Mesenchymal stem cell (in vitro differentiated cells and primary cell): ENCODE results near the gene OPTC.

Source experiments
- DNase-seq: peaks from one replicate; pipeline ENCODE4 v3.0.0-alpha.2; 2013
- H2AFZ ChIP-seq: one replicate; pipeline ENCODE4 v1.6.1; 2013; ENCODE audit warnings: low read depth, mild to moderate bottlenecking, control low read depth, inconsistent platforms, low read length, moderate library complexity
- H2AK5ac ChIP-seq: 2 replicates; pipeline ENCODE4 v1.6.1; 2013; ENCODE audit warnings: low read length, moderate library complexity, mild to moderate bottlenecking, inconsistent platforms; ENCODE audit not compliant: severe bottlenecking
- H2BK120ac ChIP-seq: one replicate; pipeline ENCODE4 v1.6.1; 2013; ENCODE audit warnings: low read depth, mild to moderate bottlenecking, inconsistent platforms, low read length, moderate library complexity
- H2BK12ac ChIP-seq, 2 experiments: one replicate each; pipeline ENCODE4 v1.6.1; 2013; ENCODE audit warnings: inconsistent platforms in 2 of 2, low read length in 2 of 2, mild to moderate bottlenecking in 2 of 2, moderate library complexity in 2 of 2, control low read depth in 1 of 2
- H2BK15ac ChIP-seq: one replicate; pipeline ENCODE4 v1.6.1; 2013; ENCODE audit warnings: mild to moderate bottlenecking, low read depth, inconsistent platforms; ENCODE audit not compliant: poor library complexity, severe bottlenecking
- H2BK5ac ChIP-seq: 2 replicates; pipeline ENCODE4 v1.6.1; 2013; ENCODE audit warnings: low read depth, mild to moderate bottlenecking, low read length, control low read depth, inconsistent platforms; ENCODE audit not compliant: poor library complexity, severe bottlenecking
- H3K14ac ChIP-seq, 2 experiments: one replicate each; pipeline ENCODE4 v1.6.1; 2013; ENCODE audit warnings: inconsistent platforms in 2 of 2, low read length in 2 of 2, control low read depth in 1 of 2, mild to moderate bottlenecking in 1 of 2, moderate library complexity in 1 of 2
- H3K18ac ChIP-seq, 2 experiments: one replicate each; pipeline ENCODE4 v1.6.1; 2013; ENCODE audit warnings: inconsistent platforms in 2 of 2, low read length in 2 of 2, control low read depth in 1 of 2, low read depth in 1 of 2, mild to moderate bottlenecking in 1 of 2
- H3K23ac ChIP-seq, 2 experiments: one replicate each; pipeline ENCODE4 v1.6.1; 2013; ENCODE audit warnings: inconsistent platforms in 2 of 2, low read length in 2 of 2, mild to moderate bottlenecking in 2 of 2, moderate library complexity in 2 of 2, control low read depth in 1 of 2
- H3K27ac ChIP-seq: 2 replicates; pipeline ENCODE4 v1.5.1; 2013; ENCODE audit warnings: mild to moderate bottlenecking, moderate library complexity, low read length, control low read depth, inconsistent platforms; ENCODE audit not compliant: poor library complexity, severe bottlenecking
- H3K27me3 ChIP-seq, 2 experiments: 2 replicates each; pipeline versions ENCODE4 v1.6.1 to v1.7.0; 2013; ENCODE audit warnings: low read length in 2 of 2, mild to moderate bottlenecking in 2 of 2, moderate library complexity in 2 of 2, control low read depth in 1 of 2, inconsistent platforms in 1 of 2; ENCODE audit not compliant: control insufficient read depth in 1 of 2, insufficient read depth in 1 of 2
- H3K36me3 ChIP-seq, 2 experiments: 2 replicates each; pipeline versions ENCODE4 v1.6.1 to v1.7.0; 2013; ENCODE audit warnings: low read length in 2 of 2, control low read depth in 1 of 2, inconsistent platforms in 1 of 2, low read depth in 1 of 2, mild to moderate bottlenecking in 1 of 2; ENCODE audit not compliant: insufficient read depth in 2 of 2, control insufficient read depth in 1 of 2
- H3K4ac ChIP-seq, 2 experiments: one replicate each; pipeline ENCODE4 v1.6.1; 2013; ENCODE audit warnings: inconsistent platforms in 2 of 2, low read length in 2 of 2, mild to moderate bottlenecking in 2 of 2, moderate library complexity in 2 of 2, control low read depth in 1 of 2, low read depth in 1 of 2
- H3K4me1 ChIP-seq: 2 replicates; pipeline ENCODE4 v1.6.1; 2013; ENCODE audit warnings: low read depth, low read length, control low read depth; ENCODE audit not compliant: control insufficient read depth, insufficient read depth
- H3K4me2 ChIP-seq: 2 replicates; pipeline ENCODE4 v1.6.1; 2013; ENCODE audit warnings: low read length, mild to moderate bottlenecking, inconsistent platforms; ENCODE audit not compliant: poor library complexity, severe bottlenecking
- H3K4me3 ChIP-seq, 2 experiments: 2 replicates each; pipeline versions ENCODE4 v1.5.1 to v1.7.0; 2013; ENCODE audit warnings: low read length in 2 of 2, mild to moderate bottlenecking in 2 of 2, control low read depth in 1 of 2, low read depth in 1 of 2; ENCODE audit not compliant: insufficient read depth in 1 of 2
- H3K79me1 ChIP-seq: replicated peaks from 2 replicates; pipeline ENCODE4 v1.6.1; 2013; ENCODE audit warnings: mild to moderate bottlenecking, control low read depth, low read length, inconsistent platforms; ENCODE audit not compliant: poor library complexity, severe bottlenecking
- H3K9ac ChIP-seq: 2 replicates; pipeline ENCODE4 v1.7.0; 2013; ENCODE audit warnings: mild to moderate bottlenecking, low read length, moderate library complexity
- H3K9me3 ChIP-seq: 2 replicates; pipeline ENCODE4 v1.7.0; 2013; ENCODE audit warnings: mild to moderate bottlenecking, low read length; ENCODE audit not compliant: control insufficient read depth
- H4K8ac ChIP-seq: one replicate; pipeline ENCODE4 v1.6.1; 2013; ENCODE audit warnings: inconsistent platforms, mild to moderate bottlenecking, low read length, moderate library complexity
- H4K91ac ChIP-seq: one replicate; pipeline ENCODE4 v1.6.1; 2013; ENCODE audit warnings: mild to moderate bottlenecking, low read length, inconsistent platforms
- WGBS: methylation state at CpG from one replicate; pipeline ENCODE4 v1.1.7; 2013; ENCODE audit warnings: mixed read lengths; 5-methylcytosine and 5-hydroxymethylcytosine counted together

OPTC gene

GRCh38 chr1:203513585-203514031, 19.7 kb downstream of the OPTC start:
- Histone ChIP-seq H2BK15ac (no peak overlapping the region), H4K91ac (peak overlapping the region; percentile 66), H3K4me3 (peak overlapping the region in 1 of 2 experiments; percentile 36), H3K18ac (peak overlapping the region; percentile 22 to 79), H3K79me1 (no peaks in the 10 kb centered on the region), H3K14ac (peak overlapping the region in 1 of 2 experiments; percentile 83), H4K8ac (peak overlapping the region; percentile 46), H3K9ac (peak overlapping the region; percentile 85), H2BK120ac (peak overlapping the region; percentile 12), H2BK5ac (peak overlapping the region; percentile 12), H3K27me3 (no peaks in the 10 kb centered on the region), H3K9me3 (no peaks in the 10 kb centered on the region), H3K4ac (peak overlapping the region; percentile 70 to 74), H2AK5ac (peak overlapping the region; percentile 83), H3K4me1 (peaks cover 26% of the 10 kb centered on the region), H2BK12ac (peak overlapping the region; percentile 78 to 82), H3K36me3 (no peaks in the 10 kb centered on the region), H3K27ac (peak overlapping the region; percentile 67), H2AFZ (peak overlapping the region; percentile 20), H3K23ac (no peak overlapping the region), H3K4me2 (peak overlapping the region; percentile 30)
- no peak for DNase-seq
- WGBS: 46% methylated on average over 9 of the region's 9 CpGs

GRCh38 chr1:203516184-203516583, 22.2 kb downstream of the OPTC start:
- Histone ChIP-seq H3K27me3 (no peaks in the 10 kb centered on the region), H3K23ac (no peak overlapping the region), H3K4me1 (peaks cover 29% of the 10 kb centered on the region), H3K9me3 (no peaks in the 10 kb centered on the region), H3K18ac (no peak overlapping the region), H2AFZ (no peak overlapping the region), H3K4me2 (no peak overlapping the region), H3K14ac (no peak overlapping the region), H3K4me3 (no peak overlapping the region), H2BK12ac (no peak overlapping the region), H3K27ac (no peak overlapping the region), H3K4ac (no peak overlapping the region), H3K36me3 (no peaks in the 10 kb centered on the region), H2AK5ac (no peak overlapping the region), H2BK5ac (no peak overlapping the region), H3K79me1 (no peaks in the 10 kb centered on the region), H2BK120ac (no peak overlapping the region), H3K9ac (no peak overlapping the region), H4K8ac (no peak overlapping the region), H2BK15ac (peak overlapping the region; percentile 1), H4K91ac (no peak overlapping the region)
- no peak for DNase-seq
- 86% methylated on average over 9 of the region's 9 CpGs for WGBS

- Histone ChIP-seq H3K36me3 (no peaks in the 10 kb centered on the region), H3K9ac (no peak overlapping the region), H4K8ac (no peak overlapping the region), H2AK5ac (no peak overlapping the region), H3K27me3 (no peaks in the 10 kb centered on the region), H2BK5ac (no peak overlapping the region), H2AFZ (no peak overlapping the region), H3K4me1 (peaks cover 35% of the 10 kb centered on the region), H3K14ac (no peak overlapping the region), H3K4me2 (no peak overlapping the region), H3K23ac (no peak overlapping the region), H3K9me3 (no peaks in the 10 kb centered on the region), H4K91ac (no peak overlapping the region), H3K18ac (no peak overlapping the region), H2BK15ac (no peak overlapping the region), H2BK12ac (no peak overlapping the region), H3K27ac (no peak overlapping the region), H3K4me3 (no peak overlapping the region), H3K4ac (no peak overlapping the region), H3K79me1 (no peaks in the 10 kb centered on the region), H2BK120ac (no peak overlapping the region)
- WGBS: 66% methylated on average over 4 of the region's 5 CpGs
- no peak for DNase-seq
These were observed 23.0 kb downstream of the OPTC start for GRCh38 chr1:203516906-203517305.

GRCh38 chr1:203517426-203518110, 23.6 kb downstream of the OPTC start:
- Histone ChIP-seq H2AK5ac (no peak overlapping the region), H3K27me3 (no peaks in the 10 kb centered on the region), H3K4me2 (no peak overlapping the region), H2BK15ac (no peak overlapping the region), H4K8ac (no peak overlapping the region), H3K9me3 (no peaks in the 10 kb centered on the region), H3K4me3 (no peak overlapping the region), H3K9ac (no peak overlapping the region), H3K23ac (no peak overlapping the region), H3K27ac (no peak overlapping the region), H3K4ac (peak overlapping the region in 1 of 2 experiments; percentile 43), H2AFZ (no peak overlapping the region), H2BK12ac (peak overlapping the region in 1 of 2 experiments; percentile 31), H3K14ac (peak overlapping the region in 1 of 2 experiments; percentile 69), H3K36me3 (no peaks in the 10 kb centered on the region), H3K18ac (peak overlapping the region; percentile 24 to 64), H4K91ac (no peak overlapping the region), H2BK5ac (no peak overlapping the region), H3K4me1 (peaks cover 35% of the 10 kb centered on the region), H2BK120ac (no peak overlapping the region), H3K79me1 (no peaks in the 10 kb centered on the region)
- DNase-seq: no peak
- 74% methylated on average over 11 of the region's 11 CpGs for WGBS
